Tibial nerve (tissue), 4 donors: ENCODE results near the gene BARX1.

Experiments used
- CTCF ChIP-seq, 5 experiments: fragments of 200-600 bp in 3 of 5; fragments of 450-650 bp in 2 of 5; sonication (generic) in 3 of 5; IDR thresholded peaks; one replicate each; pipeline ENCODE4 v1.5.1; 2016 to 2019; ENCODE audit warnings: antibody characterized with exemption in 5 of 5, mild to moderate bottlenecking in 3 of 5, moderate library complexity in 2 of 5
- EP300 ChIP-seq, 2 donors: sonication (generic); formaldehyde crosslinking; IDR thresholded peaks; one replicate each; pipeline ENCODE4 v1.6.1; 2017; ENCODE audit warnings: antibody characterized with exemption in 2 of 2, mild to moderate bottlenecking in 1 of 2
- POLR2A ChIP-seq, 2 donors: fragments of 450-650 bp; IDR thresholded peaks; one replicate each; pipeline ENCODE4 v1.6.1; 2017; ENCODE audit warnings: antibody characterized with exemption in 2 of 2, mild to moderate bottlenecking in 2 of 2, moderate library complexity in 2 of 2

- no peak for TF ChIP-seq CTCF (IDR thresholded peaks at IDR 0.05)
- TF ChIP-seq POLR2A (IDR thresholded peaks at IDR 0.05), result no peak
- TF ChIP-seq EP300 (IDR thresholded peaks at IDR 0.05), result no peak
Measured at GRCh38 chr9:93930070-93930469, 25.1 kb downstream of the BARX1 start.
